ENCODE results near the gene PACRGL.

DNA sequence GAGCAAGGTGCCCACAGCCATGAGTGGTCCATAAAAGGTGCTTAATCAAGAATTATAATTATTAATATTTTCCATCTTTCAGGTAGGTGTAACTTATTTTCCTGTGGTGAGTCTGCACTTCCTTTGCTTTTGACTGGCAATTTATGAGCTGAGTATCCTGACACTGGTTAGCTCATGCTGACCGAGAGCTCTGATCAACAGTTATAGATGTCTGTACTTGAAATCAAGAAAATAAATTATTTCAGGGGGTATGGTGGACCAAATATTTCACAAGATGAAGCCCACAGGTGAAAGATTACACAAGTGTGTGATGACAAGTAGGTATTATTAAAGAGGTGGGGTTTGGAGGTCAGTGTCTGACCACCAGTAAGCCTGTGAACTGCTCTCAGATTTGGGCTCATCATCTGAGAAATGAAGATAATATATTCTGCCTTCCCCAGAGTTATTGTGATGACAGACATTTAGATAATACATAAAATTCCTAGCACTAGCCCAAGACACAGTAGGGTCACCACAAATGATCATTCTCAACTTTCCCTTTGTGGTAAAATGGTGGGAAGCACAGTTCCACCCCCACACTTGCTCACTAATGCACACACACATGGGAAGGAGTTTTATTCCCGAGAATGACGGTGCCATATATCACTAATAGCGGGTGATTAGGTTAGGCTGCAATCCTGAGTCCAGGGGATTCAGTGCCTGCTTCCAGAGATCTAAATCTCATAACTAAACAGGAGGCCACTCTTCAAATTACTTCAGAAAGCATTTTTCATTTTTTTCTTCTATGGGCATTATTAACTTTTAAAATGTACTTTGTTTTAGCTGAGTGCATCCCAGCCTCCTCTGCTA, 34.0 kb upstream of the PACRGL start:
- TF ChIP-seq, protein P1, sequence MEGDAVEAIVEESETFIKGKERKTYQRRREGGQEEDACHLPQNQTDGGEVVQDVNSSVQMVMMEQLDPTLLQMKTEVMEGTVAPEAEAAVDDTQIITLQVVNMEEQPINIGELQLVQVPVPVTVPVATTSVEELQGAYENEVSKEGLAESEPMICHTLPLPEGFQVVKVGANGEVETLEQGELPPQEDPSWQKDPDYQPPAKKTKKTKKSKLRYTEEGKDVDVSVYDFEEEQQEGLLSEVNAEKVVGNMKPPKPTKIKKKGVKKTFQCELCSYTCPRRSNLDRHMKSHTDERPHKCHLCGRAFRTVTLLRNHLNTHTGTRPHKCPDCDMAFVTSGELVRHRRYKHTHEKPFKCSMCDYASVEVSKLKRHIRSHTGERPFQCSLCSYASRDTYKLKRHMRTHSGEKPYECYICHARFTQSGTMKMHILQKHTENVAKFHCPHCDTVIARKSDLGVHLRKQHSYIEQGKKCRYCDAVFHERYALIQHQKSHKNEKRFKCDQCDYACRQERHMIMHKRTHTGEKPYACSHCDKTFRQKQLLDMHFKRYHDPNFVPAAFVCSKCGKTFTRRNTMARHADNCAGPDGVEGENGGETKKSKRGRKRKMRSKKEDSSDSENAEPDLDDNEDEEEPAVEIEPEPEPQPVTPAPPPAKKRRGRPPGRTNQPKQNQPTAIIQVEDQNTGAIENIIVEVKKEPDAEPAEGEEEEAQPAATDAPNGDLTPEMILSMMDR (IDR thresholded peaks at IDR 0.05) = no peak
- TF ChIP-seq GABPA (IDR thresholded peaks at IDR 0.05; ENCODE audit: low read depth) = no peak
- TF ChIP-seq POLR2AphosphoS5 (IDR thresholded peaks at IDR 0.05; ENCODE audit: low read depth, low read length) = no peak
- no peak for TF ChIP-seq EZH2phosphoT487 (IDR thresholded peaks at IDR 0.05; ENCODE audit: borderline replicate concordance, low read depth)
- TF ChIP-seq, protein P2, sequence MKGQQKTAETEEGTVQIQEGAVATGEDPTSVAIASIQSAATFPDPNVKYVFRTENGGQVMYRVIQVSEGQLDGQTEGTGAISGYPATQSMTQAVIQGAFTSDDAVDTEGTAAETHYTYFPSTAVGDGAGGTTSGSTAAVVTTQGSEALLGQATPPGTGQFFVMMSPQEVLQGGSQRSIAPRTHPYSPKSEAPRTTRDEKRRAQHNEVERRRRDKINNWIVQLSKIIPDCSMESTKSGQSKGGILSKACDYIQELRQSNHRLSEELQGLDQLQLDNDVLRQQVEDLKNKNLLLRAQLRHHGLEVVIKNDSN (IDR thresholded peaks at IDR 0.05; ENCODE audit: borderline replicate concordance, low read depth) = no peak
- no peak for TF ChIP-seq SIN3A (IDR thresholded peaks at IDR 0.05; ENCODE audit: borderline replicate concordance, low read depth, low read length)
- TF ChIP-seq, protein P3, sequence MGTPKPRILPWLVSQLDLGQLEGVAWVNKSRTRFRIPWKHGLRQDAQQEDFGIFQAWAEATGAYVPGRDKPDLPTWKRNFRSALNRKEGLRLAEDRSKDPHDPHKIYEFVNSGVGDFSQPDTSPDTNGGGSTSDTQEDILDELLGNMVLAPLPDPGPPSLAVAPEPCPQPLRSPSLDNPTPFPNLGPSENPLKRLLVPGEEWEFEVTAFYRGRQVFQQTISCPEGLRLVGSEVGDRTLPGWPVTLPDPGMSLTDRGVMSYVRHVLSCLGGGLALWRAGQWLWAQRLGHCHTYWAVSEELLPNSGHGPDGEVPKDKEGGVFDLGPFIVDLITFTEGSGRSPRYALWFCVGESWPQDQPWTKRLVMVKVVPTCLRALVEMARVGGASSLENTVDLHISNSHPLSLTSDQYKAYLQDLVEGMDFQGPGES (IDR thresholded peaks at IDR 0.05; ENCODE audit: low read depth, low read length) = no peak
- TF ChIP-seq NFIC (IDR thresholded peaks at IDR 0.05; ENCODE audit: borderline replicate concordance) = no peak
- no peak for TF ChIP-seq MXI1 (IDR thresholded peaks at IDR 0.05; ENCODE audit: low read depth, low read length)
- TF ChIP-seq, protein P4, sequence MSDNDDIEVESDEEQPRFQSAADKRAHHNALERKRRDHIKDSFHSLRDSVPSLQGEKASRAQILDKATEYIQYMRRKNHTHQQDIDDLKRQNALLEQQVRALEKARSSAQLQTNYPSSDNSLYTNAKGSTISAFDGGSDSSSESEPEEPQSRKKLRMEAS (IDR thresholded peaks at IDR 0.05; ENCODE audit: low read depth) = no peak
